Stimulated activated CD8-positive, alpha-beta memory T cell treated with anti-CD3 and anti-CD28 coated beads, Interleukin-12 subunit alpha, Interleukin-12 subunit beta, amount 100 ng/mL, for 1 hour (primary cell): ENCODE measurements around the gene ABCB11.

Experiments used
- DNase-seq: peaks from one replicate; pipeline ENCODE4 v3.0.0-alpha.2; 2020; ENCODE audit warnings: low read depth

ABCB11 gene

DNA sequence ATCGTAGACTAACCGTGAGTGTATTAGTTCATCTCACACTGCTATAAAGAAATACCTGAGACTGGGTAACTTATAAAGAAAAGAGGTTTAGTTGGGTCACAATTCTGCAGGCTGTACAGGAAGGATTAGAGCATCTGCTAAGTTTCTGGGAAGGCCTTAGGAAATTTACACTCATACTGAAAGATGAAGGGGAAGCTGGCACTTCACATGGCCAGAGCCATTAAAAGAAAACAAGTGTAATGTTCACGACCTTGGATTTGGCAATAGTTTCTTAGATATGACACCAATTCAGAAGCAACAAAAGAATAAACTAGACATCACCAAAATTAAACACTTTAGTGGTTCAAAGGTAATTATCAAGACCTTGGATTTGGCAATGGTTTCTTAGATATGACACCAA is 23.8 kb downstream of the ABCB11 start:
- no peak for DNase-seq

DNA sequence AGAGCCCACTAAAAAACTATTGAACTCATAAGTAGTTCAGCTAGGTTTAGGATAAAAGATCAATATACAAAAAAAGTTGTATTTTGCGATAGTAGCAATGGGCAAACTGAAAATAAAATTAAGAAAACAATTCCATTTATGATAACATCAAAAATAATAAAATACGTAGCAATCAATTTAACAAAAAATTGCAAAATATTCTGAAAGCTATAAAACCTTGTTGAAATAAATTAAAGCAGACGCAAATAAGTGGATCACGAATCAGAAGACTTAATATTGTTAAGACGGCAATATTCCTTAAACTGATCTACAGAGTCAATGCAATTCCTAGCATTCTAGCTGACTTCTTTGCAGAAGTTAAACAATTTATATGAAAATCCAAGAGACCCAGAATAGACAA is 24.5 kb downstream of the ABCB11 start:
- DNase-seq = no peak

DNA sequence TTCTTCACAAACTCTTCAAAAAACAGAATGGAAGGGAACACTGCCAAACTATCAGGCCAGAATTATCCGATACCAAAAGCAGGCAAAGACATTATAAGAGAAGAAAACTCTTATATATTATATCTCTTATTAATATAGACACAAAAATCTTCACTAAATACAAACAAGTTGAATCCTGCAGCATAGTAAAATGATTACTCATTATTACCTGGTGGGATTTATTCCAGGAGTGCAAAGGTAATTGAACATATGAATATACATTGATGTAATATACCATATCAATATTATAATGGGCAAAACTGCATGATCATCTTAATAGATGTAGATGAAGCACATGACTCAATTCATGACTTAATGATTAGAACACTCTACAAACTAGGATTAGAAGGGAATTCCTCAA is 25.1 kb downstream of the ABCB11 start:
- no peak for DNase-seq

DNA sequence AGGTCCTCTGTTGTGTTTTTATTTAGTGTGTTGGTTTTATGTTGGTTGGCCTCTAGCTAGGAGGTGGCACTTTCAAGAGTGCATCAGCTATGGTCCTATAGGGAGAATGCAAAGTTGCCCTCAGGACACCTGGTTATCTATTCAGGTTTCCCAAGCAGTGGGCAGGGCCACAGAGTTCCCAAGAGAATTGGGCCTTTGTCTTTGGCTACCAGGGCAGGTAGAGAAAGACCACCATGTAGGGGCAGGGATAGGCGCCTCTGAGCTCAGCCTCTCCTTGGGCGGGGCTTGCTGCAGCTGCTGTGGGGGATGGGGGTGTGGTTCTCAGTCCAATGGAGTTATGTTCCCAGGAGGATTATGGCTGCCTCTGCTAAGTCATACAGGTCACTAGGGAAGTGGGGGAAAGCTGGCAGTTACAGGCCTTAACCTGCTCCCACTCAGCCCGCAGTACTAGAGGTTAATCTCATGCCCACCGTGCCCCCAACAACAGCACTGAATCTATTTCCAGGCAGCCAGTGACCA is 26.0 kb downstream of the ABCB11 start:
- no peak for DNase-seq

DNA sequence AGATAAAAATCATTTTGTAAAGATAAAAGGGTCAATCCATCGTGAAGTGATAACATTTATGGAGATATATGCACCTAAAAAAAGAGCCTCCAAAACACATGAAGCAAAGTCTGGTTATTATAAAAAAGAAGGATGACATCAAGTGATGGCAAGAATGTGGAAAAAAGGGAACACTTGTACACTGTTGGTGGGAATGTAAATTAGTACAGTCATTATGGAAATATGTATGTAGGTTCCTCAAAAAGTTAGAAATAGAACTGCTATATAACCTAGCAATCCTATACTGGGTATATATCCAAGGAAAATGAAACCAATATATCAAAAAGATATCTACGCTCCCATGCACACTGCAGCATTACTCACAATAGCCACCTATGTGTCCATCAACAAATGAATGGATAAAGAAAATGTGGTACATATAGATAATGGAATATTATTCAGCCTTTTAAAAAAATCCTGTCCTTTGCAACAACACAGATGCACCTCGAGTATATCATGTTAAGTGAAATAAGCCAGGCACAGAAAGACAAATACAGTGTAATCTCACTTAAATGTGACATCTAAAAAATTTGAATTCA is 28.9 kb downstream of the ABCB11 start:
- no peak for DNase-seq

DNA sequence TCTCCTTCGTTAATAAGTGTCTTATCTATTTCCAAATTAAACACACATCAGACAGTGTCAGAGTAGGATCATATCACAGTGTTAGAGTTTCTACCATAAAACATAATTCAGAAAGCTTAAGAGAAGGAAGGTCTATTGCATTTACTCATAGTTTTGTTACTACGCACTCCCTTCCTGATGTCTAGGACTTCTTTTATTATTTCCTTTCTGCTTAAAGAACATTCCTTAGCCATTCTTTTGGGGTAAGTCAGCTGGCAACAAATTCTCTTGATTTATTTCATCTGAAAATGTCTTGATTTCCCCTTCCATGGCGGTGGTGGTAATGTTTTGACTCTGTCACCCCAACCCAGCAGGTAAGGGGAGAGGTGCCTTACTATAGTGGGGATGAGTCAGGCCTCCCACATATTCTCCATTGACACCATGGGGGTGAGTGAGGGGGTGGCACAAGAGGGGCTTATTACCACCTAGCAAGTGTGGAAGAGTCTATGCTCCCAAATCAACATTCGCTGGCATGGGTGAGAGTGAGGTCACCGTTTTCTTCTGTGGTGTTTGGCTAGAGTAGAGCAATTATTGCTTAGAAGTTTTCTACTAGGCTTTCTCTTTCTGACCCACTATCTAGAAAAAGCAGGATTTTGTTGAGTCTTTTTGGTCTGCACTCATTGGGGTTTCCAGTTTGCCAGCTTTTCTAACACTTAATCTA is 29.9 kb downstream of the ABCB11 start:
- no peak for DNase-seq

DNA sequence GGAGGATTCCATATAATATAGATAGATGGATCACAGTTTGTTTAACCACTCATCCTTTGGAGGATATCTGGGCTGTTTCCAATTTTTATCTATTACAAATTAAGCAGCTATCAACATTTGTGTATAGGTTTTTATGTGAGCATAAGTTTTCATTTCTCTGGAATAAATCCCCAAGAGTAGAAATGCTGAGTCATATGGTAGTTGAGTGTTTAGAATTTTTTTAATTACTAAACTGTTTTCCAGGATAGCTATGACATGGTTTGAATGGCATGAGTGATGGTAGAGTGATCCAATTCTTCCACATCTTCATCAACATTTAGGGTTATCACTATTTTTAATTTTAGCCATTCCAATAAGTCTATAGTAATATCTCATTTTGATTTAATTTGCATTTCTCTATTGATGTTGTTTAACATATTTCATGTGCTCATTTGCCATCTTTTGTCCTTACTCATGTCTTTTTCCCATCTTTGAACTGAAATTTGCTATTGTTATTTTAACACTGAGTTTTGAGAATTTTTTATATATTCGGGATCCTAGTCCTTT is 31.4 kb downstream of the ABCB11 start:
- no peak for DNase-seq

DNA sequence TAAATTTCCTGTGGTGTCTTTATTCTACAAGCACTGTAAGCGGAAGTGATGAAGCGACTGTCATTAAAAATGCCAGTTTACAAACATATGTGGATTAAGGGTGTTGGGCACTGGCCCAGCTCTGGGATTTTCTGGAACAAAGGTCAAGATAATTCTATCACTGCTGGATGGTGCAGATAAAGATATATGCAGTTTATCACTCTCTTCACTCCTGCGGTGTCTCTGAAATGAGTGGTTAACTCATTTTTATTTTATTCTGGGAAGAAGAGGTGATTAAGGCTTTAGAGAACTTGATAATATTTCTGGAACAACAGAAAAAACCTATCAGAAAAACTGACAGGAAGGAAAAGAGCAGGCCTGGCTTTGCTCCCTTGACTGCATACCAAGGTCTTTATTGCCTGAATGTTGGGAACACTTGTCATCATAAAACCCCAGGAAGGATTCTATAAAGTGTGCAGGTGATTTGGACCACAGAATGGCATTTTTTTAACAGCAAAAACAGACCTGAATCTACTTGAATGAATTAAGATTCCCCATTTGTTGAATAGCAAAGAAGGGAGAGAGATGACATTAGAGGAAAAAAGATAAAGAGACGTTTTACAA is 32.4 kb downstream of the ABCB11 start:
- DNase-seq = no peak

DNA sequence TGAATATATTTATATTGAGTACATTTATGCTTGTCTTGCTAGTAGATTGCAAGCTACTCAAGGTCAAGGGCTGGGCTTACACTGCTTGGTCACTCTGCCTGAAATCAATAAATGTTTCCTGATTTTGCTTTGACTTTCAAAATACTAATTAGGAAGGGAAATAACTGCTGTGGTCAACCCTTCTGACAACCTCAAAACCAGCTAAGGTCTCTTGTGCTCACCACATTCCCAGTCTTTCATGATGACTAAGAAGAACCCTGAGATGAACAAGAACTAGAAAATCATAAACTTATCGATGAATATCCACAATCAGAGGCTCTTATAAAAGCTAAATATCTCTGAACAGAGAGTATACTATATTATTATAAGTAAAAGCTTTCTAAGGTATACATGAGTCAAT is 33.3 kb downstream of the ABCB11 start:
- DNase-seq = no peak

DNA sequence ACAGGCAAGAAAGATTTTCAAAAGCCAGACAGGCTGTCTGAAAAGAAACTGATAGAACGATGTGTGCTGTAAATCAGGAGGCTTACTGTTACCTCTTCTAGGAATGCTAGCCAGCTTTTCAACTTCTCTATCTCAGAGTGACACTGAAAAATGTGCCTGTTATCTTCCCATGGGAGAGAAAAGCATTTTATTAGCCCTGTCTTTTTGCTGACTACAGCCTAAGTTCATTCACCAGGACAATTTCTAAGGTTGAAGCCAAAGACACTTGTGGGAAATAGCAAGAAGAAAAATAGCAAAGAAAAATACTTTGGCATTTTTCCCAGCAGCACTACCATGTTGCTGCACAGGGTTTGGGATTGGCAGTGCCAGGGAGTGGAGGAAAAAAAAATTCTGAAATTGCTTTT is 34.0 kb downstream of the ABCB11 start:
- DNase-seq = no peak

DNA sequence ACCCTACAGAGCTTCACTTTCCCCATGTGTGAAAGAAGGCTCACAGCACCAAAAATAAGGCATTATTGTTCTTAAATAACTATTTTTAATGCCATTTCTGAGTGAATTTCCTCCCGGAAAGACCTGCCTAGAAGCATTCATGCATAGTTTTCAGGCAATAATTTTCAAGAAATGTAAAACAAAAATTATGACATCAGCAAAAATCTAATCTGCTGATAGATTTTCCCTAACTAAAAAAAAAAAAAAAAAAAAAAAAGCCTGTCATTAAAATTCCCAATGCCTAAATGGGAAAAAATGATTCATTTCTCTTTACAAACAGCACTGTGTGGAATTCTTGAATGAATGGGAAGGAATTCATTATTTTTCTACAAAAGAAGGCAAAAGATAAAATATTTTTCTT is 35.4 kb downstream of the ABCB11 start:
- no peak for DNase-seq

DNA sequence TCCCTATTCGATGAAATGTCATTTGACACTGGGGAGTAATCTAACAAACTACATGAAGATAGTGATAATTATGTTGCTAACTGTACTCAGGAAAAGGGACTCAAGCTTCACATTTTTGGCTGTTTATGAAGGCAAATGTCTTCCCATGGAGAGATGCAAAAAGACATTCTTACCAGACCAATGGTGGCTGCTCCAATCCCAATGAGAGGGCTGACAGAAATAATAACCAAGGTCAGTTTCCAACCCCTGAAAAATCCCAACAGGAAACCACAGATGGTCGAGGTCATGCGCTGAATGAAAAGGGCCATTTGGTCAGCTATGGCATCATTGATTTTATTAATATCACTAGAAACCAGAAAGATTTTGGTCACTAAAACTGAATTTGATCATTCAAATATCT is 37.6 kb downstream of the ABCB11 start:
- DNase-seq = no peak

DNA sequence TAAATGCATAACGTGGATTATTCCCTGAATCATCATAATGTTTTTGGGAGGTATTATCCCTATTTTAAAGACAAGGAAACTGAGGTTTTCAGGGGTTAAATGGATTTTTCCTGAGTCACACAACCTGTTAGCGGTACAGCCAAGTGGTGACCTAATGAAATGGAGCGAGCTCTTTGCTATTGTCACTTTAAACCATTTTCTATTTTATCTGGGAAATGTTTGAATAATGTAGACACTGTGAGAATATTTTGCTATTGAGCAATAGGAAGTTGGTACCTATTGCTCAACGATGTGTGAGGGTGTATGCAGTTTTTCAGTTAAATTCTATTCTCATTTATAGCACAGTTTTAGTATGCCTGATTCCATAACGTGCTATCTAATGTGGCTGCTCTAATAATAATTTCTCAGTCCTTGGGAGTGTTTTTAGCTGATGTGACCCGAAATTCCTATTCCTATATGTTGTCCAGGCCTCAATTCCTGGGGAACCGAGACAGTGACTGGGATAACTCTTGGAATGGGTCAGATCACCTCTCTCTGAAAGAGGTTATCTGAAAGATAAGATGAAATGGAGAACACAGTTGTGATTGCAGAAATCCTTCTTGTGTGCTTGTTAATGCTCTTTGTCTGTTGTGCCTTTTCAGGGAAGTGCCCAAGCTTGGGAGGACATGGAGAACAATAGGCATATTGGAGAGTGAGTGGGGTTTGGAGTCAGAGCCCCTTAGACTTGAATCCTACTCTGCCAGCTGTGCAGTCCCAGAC is 38.4 kb downstream of the ABCB11 start:
- DNase-seq = no peak

DNA sequence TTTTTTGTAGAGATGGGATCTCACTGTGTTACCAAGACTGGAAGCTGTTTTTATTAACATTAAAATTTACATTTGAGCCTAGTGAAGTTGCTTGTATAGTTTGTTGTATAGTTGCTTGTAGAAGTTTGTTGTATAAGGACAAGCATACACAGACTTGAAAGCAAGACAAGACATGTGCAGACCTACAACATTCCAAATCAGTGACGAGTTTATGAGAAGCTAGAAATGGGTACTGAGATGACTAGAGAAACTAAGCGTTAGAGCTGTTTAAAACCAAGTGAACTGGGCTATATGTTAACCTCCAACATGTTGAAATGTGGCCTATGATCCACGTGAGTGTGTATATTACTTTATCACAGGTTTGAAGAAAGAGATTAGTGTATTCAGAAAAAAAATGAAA is 39.1 kb downstream of the ABCB11 start:
- no peak for DNase-seq

DNA sequence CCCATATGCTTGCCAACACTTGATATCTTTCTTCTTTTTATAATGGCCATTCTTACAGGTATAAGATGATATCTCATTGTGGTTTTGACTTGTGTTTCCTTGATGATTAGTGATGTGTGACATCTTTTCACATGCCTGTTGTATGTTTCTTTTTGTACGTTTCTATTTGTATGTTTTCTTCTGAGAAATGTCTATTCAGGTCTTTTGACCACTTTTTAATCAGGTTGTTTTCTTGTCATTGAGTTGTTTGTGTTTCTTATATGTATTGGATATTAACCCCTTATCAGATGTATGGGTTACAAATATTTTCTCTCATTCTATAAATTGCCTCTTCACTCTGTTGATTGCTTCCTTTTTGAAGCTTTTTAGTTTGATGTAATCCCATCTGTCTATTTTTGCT is 42.4 kb downstream of the ABCB11 start:
- DNase-seq = no peak

DNA sequence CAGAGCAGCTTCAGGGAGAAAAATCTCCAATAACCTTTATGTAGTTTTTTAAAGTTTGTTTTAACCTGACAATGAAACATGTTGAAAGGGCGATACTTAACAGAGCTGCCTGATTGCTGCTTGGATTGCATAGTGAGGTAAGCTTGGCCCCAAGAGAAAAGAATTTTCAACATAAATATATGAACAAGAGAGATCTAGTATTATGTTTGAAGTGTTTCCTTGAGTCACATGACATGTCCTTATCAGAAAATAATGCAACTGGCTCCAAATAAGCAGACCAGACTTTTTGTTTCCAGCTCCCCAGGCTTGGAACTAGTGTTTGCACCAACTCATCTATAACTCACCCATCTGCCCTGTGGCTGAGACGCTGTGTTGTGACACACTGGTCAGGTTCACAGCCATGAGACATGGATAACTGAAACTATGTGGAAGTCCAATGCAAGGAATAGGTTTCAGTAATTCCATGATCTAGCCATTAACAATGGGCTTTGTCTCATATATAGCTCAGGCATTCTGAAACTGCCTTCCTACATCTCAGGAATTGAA is 44.7 kb downstream of the ABCB11 start:
- no peak for DNase-seq

DNA sequence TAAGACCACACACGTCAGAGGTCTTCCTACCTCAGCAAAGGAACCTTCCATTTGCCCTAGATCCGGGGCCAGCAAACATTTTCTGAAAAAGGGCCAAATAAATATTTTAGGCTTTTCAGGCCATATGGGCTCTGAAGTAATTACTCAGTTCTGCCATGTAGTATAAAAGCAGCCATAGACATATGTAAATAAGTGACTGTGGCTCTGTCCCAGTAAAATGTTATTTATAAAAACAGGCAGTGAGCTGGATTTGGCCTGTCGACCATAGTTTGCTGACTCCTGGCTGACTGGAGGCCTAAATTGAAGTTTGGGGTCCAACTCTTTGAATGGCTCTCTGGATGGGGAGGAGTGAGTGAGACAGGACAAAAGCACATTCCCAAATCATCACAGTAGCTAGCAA is 49.5 kb downstream of the ABCB11 start:
- DNase-seq = no peak

DNA sequence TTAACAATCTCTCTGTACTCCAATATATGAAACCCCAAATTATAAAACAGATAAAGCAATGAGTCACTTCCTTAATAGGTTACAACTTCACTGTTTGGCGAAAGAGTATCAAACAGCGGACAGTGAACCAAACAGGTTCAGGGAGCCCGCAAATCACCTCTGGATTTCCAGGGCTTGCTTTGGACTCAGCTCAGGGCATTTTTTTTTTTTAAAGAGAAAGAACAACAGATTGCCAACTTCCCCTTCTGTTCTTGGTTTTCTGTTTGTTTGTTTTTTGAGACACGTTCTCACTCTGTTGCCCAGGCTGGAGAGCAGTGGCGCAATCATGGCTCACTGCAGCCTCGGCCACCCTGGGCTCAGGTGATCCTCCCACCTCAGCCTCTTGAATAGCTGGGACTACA is 52.7 kb downstream of the ABCB11 start:
- no peak for DNase-seq

DNA sequence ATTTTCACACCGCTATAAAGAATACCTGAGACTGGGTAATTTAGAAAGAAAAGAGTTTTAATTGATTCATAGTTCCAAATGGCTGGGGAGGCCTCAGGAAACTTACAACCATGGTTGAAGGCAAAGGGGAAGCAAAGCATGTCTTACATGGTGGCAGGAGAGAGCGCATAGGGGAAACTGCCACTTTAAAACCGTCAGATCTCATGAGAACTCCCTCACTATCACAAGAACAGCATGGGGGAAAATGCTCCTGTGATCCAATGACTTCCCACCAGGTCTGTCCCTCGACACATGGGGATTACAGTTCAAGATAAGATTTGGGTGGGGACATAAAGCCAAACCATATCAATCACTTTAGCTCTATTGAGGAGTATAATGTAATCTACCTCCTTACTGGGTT is 53.5 kb downstream of the ABCB11 start:
- no peak for DNase-seq

DNA sequence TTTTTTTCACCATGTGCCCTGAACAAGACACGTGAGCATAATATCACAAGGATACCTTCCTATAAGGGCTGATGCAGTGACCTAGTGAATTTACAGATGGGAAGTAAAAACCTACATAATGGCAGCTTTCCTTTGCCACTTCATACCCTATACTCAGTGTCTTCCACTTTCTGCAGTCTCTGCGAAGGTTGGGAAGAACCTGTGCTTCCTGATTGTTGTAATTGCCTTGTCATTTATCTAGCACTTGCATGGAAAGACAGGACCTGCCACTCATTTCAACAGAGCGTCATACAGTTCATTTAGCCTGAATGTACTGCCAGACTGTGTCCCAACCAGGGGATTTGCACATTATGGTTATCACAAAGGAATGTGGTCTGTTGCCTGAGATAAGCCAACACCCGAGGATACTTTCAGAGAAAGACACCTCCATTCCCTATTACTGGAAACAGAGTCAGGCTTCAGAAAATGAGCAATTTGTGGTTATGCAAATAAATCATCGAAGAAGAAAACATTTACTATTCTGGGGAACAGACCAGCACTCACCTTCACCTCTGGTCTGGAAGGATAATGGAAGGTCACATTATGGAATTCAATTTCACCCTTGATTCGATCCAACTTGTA is 55.0 kb downstream of the ABCB11 start:
- no peak for DNase-seq

DNA sequence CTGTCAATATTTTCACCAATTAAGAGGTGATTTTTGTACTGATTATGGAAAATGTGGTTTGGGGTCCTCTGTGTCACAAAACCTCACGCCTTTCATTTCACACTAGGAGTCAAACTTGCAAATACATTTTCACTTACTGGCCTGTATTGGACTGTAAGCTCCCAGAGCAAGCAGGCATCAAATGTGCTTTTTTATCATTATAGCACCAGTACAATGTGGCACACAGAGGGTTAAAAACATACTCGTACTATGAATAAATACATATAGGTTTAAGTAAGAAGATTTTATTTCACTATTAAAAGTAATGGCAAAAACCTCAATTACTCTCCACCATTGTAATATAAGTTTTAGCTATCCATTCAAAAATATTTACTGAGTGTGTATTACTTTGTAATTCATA is 56.7 kb downstream of the ABCB11 start:
- no peak for DNase-seq

DNA sequence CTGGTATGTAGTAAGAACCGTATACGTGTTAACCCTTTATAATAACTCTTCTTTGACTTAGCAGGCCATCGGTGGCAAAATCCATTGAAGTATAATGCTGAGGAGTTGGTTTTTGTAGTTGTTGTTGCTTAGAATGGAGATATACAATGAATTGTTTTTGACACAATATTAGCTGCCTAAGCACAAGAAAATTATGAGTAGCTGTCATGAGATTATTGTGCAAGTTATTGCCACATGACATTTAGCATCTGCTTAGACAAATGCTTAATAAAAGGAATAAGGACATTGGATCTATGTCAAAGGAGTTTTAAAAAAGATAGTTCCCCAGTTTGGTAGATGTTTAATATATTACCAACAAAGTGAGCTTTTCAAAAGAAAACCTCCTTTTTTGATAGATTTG is 59.9 kb downstream of the ABCB11 start:
- no peak for DNase-seq
